ENCODE data around the gene FBXW11. TPM values are rescaled to one million over a fixed set of nuclear protein-coding genes. Genes with fewer than 3 reads are reported as not detected.

FBXW11 gene
- total RNA-seq, 1 donor from 2014 or later = 110 TPM

GRCh38 chr5:171999877-172000276 is 6.6 kb downstream of the FBXW11 start:
- peak overlapping the region; percentile 46 for H3K27ac Mint-ChIP-seq (ENCODE audit: unreplicated experiment)
- peak overlapping the region; percentile 44 for H3K4me3 Mint-ChIP-seq (ENCODE audit: unreplicated experiment)
- H3K9me3 Mint-ChIP-seq (ENCODE audit: unreplicated experiment) = peaks cover 3% of the 10 kb centered on the region
- H3K27me3 Mint-ChIP-seq (ENCODE audit: unreplicated experiment) = no peaks in the 10 kb centered on the region
- TF ChIP-seq CTCF (IDR thresholded peaks at IDR 0.05; ENCODE audit: partially characterized antibody, unreplicated experiment) = no peak
- H3K36me3 Mint-ChIP-seq (ENCODE audit: unreplicated experiment) = no peaks in the 10 kb centered on the region
- peaks cover 45% of the 10 kb centered on the region for H3K4me1 Mint-ChIP-seq (ENCODE audit: low read depth, unreplicated experiment)
- DNase-seq = no peak

GRCh38 chr5:171999100-171999499 is 7.3 kb downstream of the FBXW11 start:
- no peaks in the 10 kb centered on the region for H3K9me3 Mint-ChIP-seq (ENCODE audit: unreplicated experiment)
- H3K4me3 Mint-ChIP-seq (ENCODE audit: unreplicated experiment) = no peak overlapping the region
- no peak for DNase-seq
- peaks cover 42% of the 10 kb centered on the region for H3K4me1 Mint-ChIP-seq (ENCODE audit: low read depth, unreplicated experiment)
- no peak overlapping the region for H3K27ac Mint-ChIP-seq (ENCODE audit: unreplicated experiment)
- no peaks in the 10 kb centered on the region for H3K27me3 Mint-ChIP-seq (ENCODE audit: unreplicated experiment)
- no peak for TF ChIP-seq CTCF (IDR thresholded peaks at IDR 0.05; ENCODE audit: partially characterized antibody, unreplicated experiment)
- no peaks in the 10 kb centered on the region for H3K36me3 Mint-ChIP-seq (ENCODE audit: unreplicated experiment)

GRCh38 chr5:171997011-171997410 is 9.4 kb downstream of the FBXW11 start:
- Mint-ChIP-seq H3K27me3 (ENCODE audit: unreplicated experiment) (no peaks in the 10 kb centered on the region), H3K4me3 (ENCODE audit: unreplicated experiment) (no peak overlapping the region), H3K4me1 (ENCODE audit: low read depth, unreplicated experiment) (peaks cover 32% of the 10 kb centered on the region), H3K9me3 (ENCODE audit: unreplicated experiment) (peaks cover 2% of the 10 kb centered on the region), H3K36me3 (ENCODE audit: unreplicated experiment) (no peaks in the 10 kb centered on the region), H3K27ac (ENCODE audit: unreplicated experiment) (no peak overlapping the region)
- DNase-seq = no peak
- no peak for TF ChIP-seq CTCF (IDR thresholded peaks at IDR 0.05; ENCODE audit: partially characterized antibody, unreplicated experiment)

- H3K36me3 Mint-ChIP-seq (ENCODE audit: unreplicated experiment) = peaks cover 6% of the 10 kb centered on the region
- H3K4me1 Mint-ChIP-seq (ENCODE audit: low read depth, unreplicated experiment) = peaks cover 10% of the 10 kb centered on the region
Measured at GRCh38 chr5:171992813-171993212, 13.6 kb downstream of the FBXW11 start.

GRCh38 chr5:171992305-171992704 is 14.1 kb downstream of the FBXW11 start:
- Mint-ChIP-seq H3K36me3 (ENCODE audit: unreplicated experiment) (peaks cover 6% of the 10 kb centered on the region), H3K27me3 (ENCODE audit: unreplicated experiment) (no peaks in the 10 kb centered on the region), H3K9me3 (ENCODE audit: unreplicated experiment) (peaks cover 2% of the 10 kb centered on the region), H3K27ac (ENCODE audit: unreplicated experiment) (no peak overlapping the region), H3K4me1 (ENCODE audit: low read depth, unreplicated experiment) (peaks cover 10% of the 10 kb centered on the region), H3K4me3 (ENCODE audit: unreplicated experiment) (no peak overlapping the region)
- DNase-seq = no peak
- TF ChIP-seq CTCF (IDR thresholded peaks at IDR 0.05; ENCODE audit: partially characterized antibody, unreplicated experiment) = no peak

More at GRCh38 chr5:171992813-171993212, 13.6 kb downstream of the FBXW11 start:
- DNase-seq = no peak
- TF ChIP-seq CTCF (IDR thresholded peaks at IDR 0.05; ENCODE audit: partially characterized antibody, unreplicated experiment) = no peak
- no peak overlapping the region for H3K4me3 Mint-ChIP-seq (ENCODE audit: unreplicated experiment)
- no peaks in the 10 kb centered on the region for H3K27me3 Mint-ChIP-seq (ENCODE audit: unreplicated experiment)
- H3K9me3 Mint-ChIP-seq (ENCODE audit: unreplicated experiment) = peaks cover 2% of the 10 kb centered on the region
- no peak overlapping the region for H3K27ac Mint-ChIP-seq (ENCODE audit: unreplicated experiment)
